H1 (cell line): ENCODE results near the gene DLG4. TPM values are rescaled to one million over a fixed set of nuclear protein-coding genes. Genes with fewer than 3 reads are reported as not detected.
"Not testable (repeated sequence)": the region's sequence is repeated elsewhere in the genome, so short reads cannot be mapped to it uniquely, and the experiment has no call there.

ENCODE experiments used
- CTCF ChIA-PET: fragments of 300-600 bp; sonication (Branson Sonifier 250); formaldehyde crosslinking; loops from one replicate; lab custom pipeline; 2021; ENCODE audit not compliant: partially characterized antibody; lab: Charles Lee
- POLR2A ChIA-PET: fragments of 300-600 bp; sonication (Branson Sonifier 250); formaldehyde crosslinking; loops from one replicate; lab custom pipeline; 2021; ENCODE audit warnings: inconsistent platforms; ENCODE audit not compliant: partially characterized antibody; lab: Charles Lee
- DNase-seq, 2 experiments: peaks; one replicate each; pipeline versions ENCODE4 v3.0.0 to v3.0.0-alpha.2; 2010 to 2022; ENCODE audit warnings: low spot score in 2 of 2, low read depth in 1 of 2, mixed read lengths in 1 of 2
- FAIRE-seq: peaks from 2 replicates; lab custom pipeline; 2011; peaks lifted over from hg19 to GRCh38; lab: Jason Lieb, UNC
- H2AFZ ChIP-seq: 2 replicates; pipeline ENCODE4 v1.8.1; 2012; ENCODE audit warnings: low read length, inconsistent platforms
- H2AK5ac ChIP-seq: 2 replicates; pipeline ENCODE4 v1.6.1; 2013; ENCODE audit warnings: low read depth, low read length
- H2BK120ac ChIP-seq: replicated peaks from 2 replicates; pipeline ENCODE3; 2013; ENCODE audit warnings: low read depth, low read length, inconsistent platforms
- H2BK12ac ChIP-seq: 2 replicates; pipeline ENCODE4 v1.6.1; 2013; ENCODE audit warnings: low read depth, low read length
- H2BK15ac ChIP-seq: 2 replicates; pipeline ENCODE4 v1.6.1; 2013; ENCODE audit warnings: low read length
- H2BK20ac ChIP-seq: 2 replicates; pipeline ENCODE4 v1.6.1; 2013; ENCODE audit warnings: low read length
- H2BK5ac ChIP-seq: 2 replicates; pipeline ENCODE4 v1.6.1; 2013; ENCODE audit warnings: low read depth, low read length
- H3K14ac ChIP-seq: 2 replicates; pipeline ENCODE4 v1.6.1; 2013; ENCODE audit warnings: inconsistent platforms; ENCODE audit not compliant: insufficient read length
- H3K18ac ChIP-seq: 2 replicates; pipeline ENCODE4 v1.6.1; 2013; ENCODE audit warnings: low read length; ENCODE audit errors: extremely low read depth
- H3K23ac ChIP-seq: 2 replicates; pipeline ENCODE4 v1.6.1; 2013; ENCODE audit warnings: inconsistent platforms; ENCODE audit not compliant: insufficient read length
- H3K23me2 ChIP-seq: 2 replicates; pipeline ENCODE4 v1.6.1; 2013; ENCODE audit warnings: low read depth, low read length
- H3K27ac ChIP-seq: 2 replicates; pipeline ENCODE4 v1.6.1; 2011; ENCODE audit warnings: low read depth, low read length, inconsistent platforms
- H3K27me3 ChIP-seq, 4 experiments: replicated peaks in 1 of 4; 1 replicate in 1 of 4; 2 replicates in 3 of 4; pipeline versions ENCODE4 v1.6.1 to v1.8.1; 2011 to 2013; ENCODE audit warnings: low read length in 3 of 4, mild to moderate bottlenecking in 3 of 4, inconsistent platforms in 2 of 4, mixed read lengths in 2 of 4, moderate library complexity in 1 of 4; ENCODE audit not compliant: control insufficient read depth in 3 of 4, insufficient read depth in 3 of 4; ENCODE audit errors: extremely low read depth in 1 of 4
- H3K36me3 ChIP-seq, 4 experiments: 2 replicates each; pipeline versions ENCODE4 v1.6.1 to v1.8.1; 2011 to 2013; ENCODE audit warnings: mild to moderate bottlenecking in 4 of 4, low read length in 3 of 4, moderate library complexity in 2 of 4, control low read depth in 1 of 4, inconsistent platforms in 1 of 4; ENCODE audit not compliant: insufficient read depth in 4 of 4, control insufficient read depth in 2 of 4
- H3K4ac ChIP-seq: replicated peaks from 2 replicates; pipeline ENCODE3; 2013; ENCODE audit warnings: low read length, low read depth, mixed read lengths, inconsistent platforms; ENCODE audit not compliant: insufficient read length
- H3K4me1 ChIP-seq, 4 experiments: replicated peaks in 1 of 4; 1 replicate in 1 of 4; 2 replicates in 3 of 4; pipeline versions ENCODE4 v1.6.1 to v1.8.1; 2011 to 2013; ENCODE audit warnings: low read length in 3 of 4, inconsistent platforms in 2 of 4, mixed read lengths in 1 of 4; ENCODE audit not compliant: insufficient read depth in 4 of 4, control insufficient read depth in 3 of 4
- H3K4me2 ChIP-seq, 2 experiments: 2 replicates each; pipeline versions ENCODE4 v1.6.1 to v1.8.1; 2011 to 2013; ENCODE audit warnings: low read depth in 2 of 2, low read length in 2 of 2, control low read depth in 1 of 2, inconsistent platforms in 1 of 2, mild to moderate bottlenecking in 1 of 2; ENCODE audit not compliant: insufficient read depth in 1 of 2
- H3K4me3 ChIP-seq, 4 experiments: fragments of 200-600, 300-600 bp in 1 of 4; sonication (generic), shearing (Covaris generic), sonication (Bioruptor Twin) in 1 of 4; 2 replicates each; pipeline versions ENCODE4 v1.5.1 to v1.8.1; 2011 to 2016; ENCODE audit warnings: low read length in 4 of 4, low read depth in 3 of 4, control low read depth in 2 of 4, inconsistent platforms in 2 of 4, mild to moderate bottlenecking in 2 of 4, mixed read lengths in 1 of 4, moderate library complexity in 1 of 4; ENCODE audit not compliant: insufficient read depth in 2 of 4; ENCODE audit errors: extremely low read depth in 1 of 4
- H3K56ac ChIP-seq: replicated peaks from 2 replicates; pipeline ENCODE3; 2013; ENCODE audit warnings: low read depth, mild to moderate bottlenecking, mixed read lengths, low read length, inconsistent platforms; ENCODE audit not compliant: insufficient read length
- H3K79me1 ChIP-seq: 2 replicates; pipeline ENCODE4 v1.6.1; 2013; ENCODE audit warnings: low read depth, low read length, control low read depth
- H3K79me2 ChIP-seq, 2 experiments: 2 replicates each; pipeline versions ENCODE4 v1.6.1 to v1.8.1; 2012 to 2013; ENCODE audit warnings: low read length in 2 of 2, mild to moderate bottlenecking in 2 of 2, inconsistent platforms in 1 of 2; ENCODE audit not compliant: insufficient read depth in 2 of 2, control insufficient read depth in 1 of 2
- H3K9ac ChIP-seq, 4 experiments: replicated peaks in 1 of 4; 1 replicate in 1 of 4; 2 replicates in 3 of 4; pipeline versions ENCODE4 v1.6.1 to v1.8.1; 2011 to 2013; ENCODE audit warnings: low read depth in 3 of 4, low read length in 3 of 4, control low read depth in 2 of 4, mild to moderate bottlenecking in 2 of 4, moderate library complexity in 2 of 4, inconsistent platforms in 1 of 4; ENCODE audit errors: extremely low read depth in 1 of 4
- H3K9me3 ChIP-seq, 2 experiments: 2 replicates each; pipeline versions ENCODE4 v1.6.1 to v1.8.1; 2012 to 2013; ENCODE audit warnings: mild to moderate bottlenecking in 2 of 2, moderate library complexity in 2 of 2, control low read depth in 1 of 2, inconsistent platforms in 1 of 2, low read depth in 1 of 2, low read length in 1 of 2, mixed read lengths in 1 of 2; ENCODE audit not compliant: insufficient read depth in 2 of 2
- H4K20me1 ChIP-seq, 2 experiments: replicated peaks in 1 of 2; 2 replicates each; pipeline versions ENCODE3 to v1.8.1; 2011 to 2013; ENCODE audit warnings: inconsistent platforms in 2 of 2, low read length in 2 of 2, mild to moderate bottlenecking in 1 of 2; ENCODE audit not compliant: insufficient read depth in 2 of 2, control insufficient read depth in 1 of 2
- H4K5ac ChIP-seq: 2 replicates; pipeline ENCODE4 v1.6.1; 2013; ENCODE audit warnings: low read length, low read depth, mixed read lengths, inconsistent platforms; ENCODE audit not compliant: insufficient read length
- H4K8ac ChIP-seq: 2 replicates; pipeline ENCODE4 v1.8.0; 2013; ENCODE audit warnings: mild to moderate bottlenecking, moderate library complexity, low read length, inconsistent platforms; ENCODE audit not compliant: insufficient read depth; ENCODE audit errors: extremely low read depth
- H4K91ac ChIP-seq: replicated peaks from 2 replicates; pipeline ENCODE3; 2013; ENCODE audit warnings: low read length, mixed read lengths, inconsistent platforms; ENCODE audit not compliant: insufficient read length
- WGBS, 2 experiments: shearing (Covaris generic) in 1 of 2; methylation state at CpG; one replicate each; pipeline versions ENCODE4 v1.1.6 to v1.1.7; 2013 to 2015; ENCODE audit warnings: low lambda C conversion rate in 2 of 2, mixed read lengths in 2 of 2, inconsistent platforms in 1 of 2, low coverage in 1 of 2, missing lambda C conversion rate in 1 of 2; ENCODE audit not compliant: insufficient replicate concordance in 2 of 2, insufficient coverage in 1 of 2, insufficient read length in 1 of 2; ENCODE audit errors: extremely low coverage in 1 of 2, missing lambda C conversion rate in 1 of 2; 5-methylcytosine and 5-hydroxymethylcytosine counted together
- polyA plus RNA-seq, 7 experiments: library from polyadenylated mRNA; depleted of rRNA in 3 of 7; stranded (reverse) in 5 of 7; unstranded in 2 of 7; fragments of >200 nt in 5 of 7; fragments of 200-250 nt in 2 of 7; gene quantifications; 1 replicate in 5 of 7; 2 replicates in 1 of 7; 4 replicates in 1 of 7; pipeline versions ENCODE4 v1.2.1 to v1.2.3, GENCODE V29; 2011 to 2013; ENCODE audit warnings: missing spikeins in 2 of 7, mixed read lengths in 2 of 7
- total RNA-seq: library from RNA; stranded (reverse); fragmentation: NEBNext Ultra II Directional; extraction: Animal tissue kit (Norgen Biotek cat#: 25700); gene quantifications from 2 replicates; pipeline ENCODE4 v1.2.1, GENCODE V29; 2021

DLG4 gene
- total and polyA plus RNA-seq, 2 of the 8 experiments (the other 6 are each of a cell fraction or from before 2014, with no cell fraction given): 18.9 to 45.9 TPM

- H4K5ac ChIP-seq, H4K20me1 ChIP-seq, H3K27me3 ChIP-seq, H3K56ac ChIP-seq, H3K4me3 ChIP-seq, H3K23ac ChIP-seq, H3K23me2 ChIP-seq, H3K4me1 ChIP-seq, H3K9me3 ChIP-seq, H2AFZ ChIP-seq, H4K8ac ChIP-seq, H3K9ac ChIP-seq, DNase-seq, H3K14ac ChIP-seq, H3K79me1 ChIP-seq, H3K27ac ChIP-seq, FAIRE-seq, H3K79me2 ChIP-seq, H2BK5ac ChIP-seq, H3K4ac ChIP-seq, H2BK20ac ChIP-seq, H2BK120ac ChIP-seq, H4K91ac ChIP-seq, H3K18ac ChIP-seq, H3K36me3 ChIP-seq, H2BK12ac ChIP-seq, H2AK5ac ChIP-seq, H2BK15ac ChIP-seq, H3K4me2 ChIP-seq: not testable (repeated sequence)
- POLR2A ChIA-PET: interaction anchor here (0.6 to 1.0 kb wide), 2 partner anchors 36 to 110 kb away, joined by 3 to 4 read pairs; no protein-coding TSS in a partner anchor
- CTCF ChIA-PET: interaction anchor here (1.2 to 1.7 kb wide), 4 partner anchors 117 to 148 kb away, joined by 3 to 6 read pairs (median 4); no protein-coding TSS in a partner anchor
- 88% methylated on average over 10 of the region's 10 CpGs; no CpG with 5 or more reads in 1 of the 2 experiments for WGBS, 2 experiments
These were observed 50.6 kb downstream of the DLG4 start for GRCh38 chr17:7168841-7169564.
